HG03469 (cell line): ENCODE results near the gene RPRD1B.

Experiments
- ATAC-seq: cut with Tn5 transposase; IDR thresholded peaks from one replicate; pipeline ENCODE4 v1.9.1; 2021; ENCODE audit warnings: mild to moderate bottlenecking, moderate library complexity, moderate number of reproducible peaks; ENCODE audit not compliant: unreplicated experiment

The RPRD1B gene

GRCh38 chr20:38132910-38133501, 99.5 kb downstream of the RPRD1B start:
- no peak for ATAC-seq

- no peak for ATAC-seq
Measured at GRCh38 chr20:38133680-38134426, 100.3 kb downstream of the RPRD1B start.

- no peak for ATAC-seq
Measured at GRCh38 chr20:38134427-38135270, 101.1 kb downstream of the RPRD1B start.

DNA sequence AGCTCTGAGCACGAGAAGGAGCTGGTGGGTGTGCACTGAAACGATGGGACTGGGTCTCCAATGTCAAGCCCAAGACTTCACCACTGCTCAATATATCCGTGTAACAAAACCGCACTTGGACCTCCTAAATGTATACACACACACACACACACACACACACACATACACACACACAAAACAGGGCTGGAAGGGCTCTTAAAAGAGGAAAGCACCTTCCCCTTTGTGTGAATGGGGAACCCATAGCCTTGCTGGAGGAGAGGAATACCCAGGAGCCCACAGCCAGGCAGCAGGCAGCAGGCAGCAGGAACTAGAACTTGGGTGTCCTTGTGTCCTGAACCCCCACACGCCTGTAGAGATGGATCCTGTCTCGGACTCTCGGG, 101.7 kb downstream of the RPRD1B start:
- ATAC-seq = no peak

DNA sequence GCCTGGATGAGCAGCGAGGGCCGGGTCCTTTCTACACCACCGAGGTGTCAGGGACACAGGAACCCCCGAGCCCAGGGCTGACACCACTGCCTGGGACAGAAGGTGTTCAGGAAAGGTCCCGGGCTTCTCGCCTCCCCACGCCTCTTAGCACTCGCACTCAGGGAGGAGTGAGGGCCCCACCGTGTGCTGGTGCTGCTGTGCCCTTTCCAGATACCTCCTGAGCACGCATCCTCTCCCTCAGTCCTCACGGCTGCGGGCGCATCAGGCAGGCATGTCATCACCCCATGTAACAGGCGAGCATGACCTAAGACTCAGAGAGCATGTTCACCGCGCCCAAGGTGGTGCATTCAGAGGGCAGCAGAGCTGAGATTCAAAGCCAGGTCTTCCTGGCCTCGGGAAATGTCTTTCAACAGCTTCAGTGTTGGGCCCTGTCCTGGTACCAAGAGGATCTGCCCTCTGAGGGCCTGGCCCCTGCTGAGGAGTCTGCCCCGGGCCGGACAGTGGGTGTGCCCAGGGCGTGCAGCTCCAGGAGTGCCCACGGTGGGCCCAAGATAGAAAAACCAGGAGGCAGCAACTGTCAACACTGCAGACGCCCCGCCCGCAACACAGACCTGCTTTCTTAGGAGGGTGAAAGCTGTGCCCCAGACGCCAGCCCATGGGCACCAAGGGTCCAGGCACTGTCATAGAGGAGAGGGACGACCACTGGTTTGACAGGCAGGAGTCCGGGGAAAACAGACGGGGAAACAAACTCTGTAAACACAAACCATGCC, 102.3 kb downstream of the RPRD1B start:
- ATAC-seq = no peak

DNA sequence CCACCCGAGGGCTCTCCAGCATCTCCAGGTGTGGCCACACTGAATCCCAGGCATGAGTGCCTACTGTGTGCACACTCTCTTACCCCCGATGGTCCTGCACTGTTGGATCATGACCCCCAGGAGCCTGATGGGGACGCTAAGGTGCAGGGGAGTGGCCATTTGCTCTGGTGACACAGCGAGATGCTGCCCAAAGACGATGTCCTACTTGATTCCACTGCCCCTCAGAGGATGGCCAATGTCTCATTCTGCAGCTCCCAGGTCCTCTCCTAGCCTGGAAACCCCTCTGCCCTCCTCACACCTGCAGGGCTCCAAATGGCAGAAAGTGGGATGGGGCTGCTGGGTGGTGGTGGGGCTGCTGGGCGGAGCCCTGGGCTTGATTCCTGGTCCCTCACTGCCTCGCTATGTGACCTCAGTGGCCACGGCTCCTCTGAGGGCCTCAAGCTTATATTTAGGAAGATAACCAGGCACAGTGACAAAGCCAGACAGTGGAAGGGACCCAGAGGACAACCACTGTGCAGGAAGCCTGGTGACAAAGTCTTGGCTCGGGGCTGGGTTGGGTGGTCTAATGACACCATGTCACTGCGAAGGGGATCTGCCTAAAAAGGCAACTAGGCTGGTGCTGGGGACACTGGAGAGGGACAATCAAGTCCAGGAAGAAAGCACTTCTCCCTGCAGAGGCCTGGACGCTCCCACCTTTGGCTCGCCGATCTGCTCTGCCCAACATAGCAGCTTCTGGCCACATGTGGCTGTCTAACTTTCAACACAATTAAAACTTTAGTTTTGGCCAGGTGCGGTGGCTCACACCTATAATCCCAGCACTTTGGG, 103.1 kb downstream of the RPRD1B start:
- no peak for ATAC-seq

DNA sequence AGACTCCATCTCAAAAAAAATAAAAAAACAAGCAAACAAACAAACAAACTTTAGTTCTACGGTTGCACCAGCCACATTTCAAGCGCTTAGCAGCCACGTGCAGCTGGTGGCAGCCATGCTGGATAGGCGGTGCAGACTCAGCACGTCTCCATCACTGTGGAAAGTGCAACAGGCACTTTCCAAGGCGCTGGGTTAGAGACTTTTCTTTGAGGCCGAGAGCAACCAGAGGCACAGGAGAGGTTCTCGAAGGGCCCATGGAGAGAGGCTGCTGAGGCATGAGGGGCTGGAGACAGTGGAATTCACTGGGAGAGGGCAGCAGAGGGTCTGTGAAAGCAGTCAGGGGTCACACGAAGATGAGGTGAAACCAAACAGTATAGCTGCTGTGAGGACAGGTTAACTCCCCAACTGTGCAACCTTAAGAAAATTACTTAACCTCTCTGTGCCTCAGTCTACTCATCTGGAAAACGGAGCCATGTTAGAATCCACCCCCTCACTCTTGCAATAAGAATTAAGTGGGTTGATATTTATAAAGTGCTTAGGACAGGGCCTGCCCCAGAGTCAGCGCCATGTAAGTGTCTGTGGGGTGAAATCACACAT, 104.0 kb downstream of the RPRD1B start:
- ATAC-seq = no peak

GRCh38 chr20:38138086-38138778, 104.7 kb downstream of the RPRD1B start:
- ATAC-seq = no peak

DNA sequence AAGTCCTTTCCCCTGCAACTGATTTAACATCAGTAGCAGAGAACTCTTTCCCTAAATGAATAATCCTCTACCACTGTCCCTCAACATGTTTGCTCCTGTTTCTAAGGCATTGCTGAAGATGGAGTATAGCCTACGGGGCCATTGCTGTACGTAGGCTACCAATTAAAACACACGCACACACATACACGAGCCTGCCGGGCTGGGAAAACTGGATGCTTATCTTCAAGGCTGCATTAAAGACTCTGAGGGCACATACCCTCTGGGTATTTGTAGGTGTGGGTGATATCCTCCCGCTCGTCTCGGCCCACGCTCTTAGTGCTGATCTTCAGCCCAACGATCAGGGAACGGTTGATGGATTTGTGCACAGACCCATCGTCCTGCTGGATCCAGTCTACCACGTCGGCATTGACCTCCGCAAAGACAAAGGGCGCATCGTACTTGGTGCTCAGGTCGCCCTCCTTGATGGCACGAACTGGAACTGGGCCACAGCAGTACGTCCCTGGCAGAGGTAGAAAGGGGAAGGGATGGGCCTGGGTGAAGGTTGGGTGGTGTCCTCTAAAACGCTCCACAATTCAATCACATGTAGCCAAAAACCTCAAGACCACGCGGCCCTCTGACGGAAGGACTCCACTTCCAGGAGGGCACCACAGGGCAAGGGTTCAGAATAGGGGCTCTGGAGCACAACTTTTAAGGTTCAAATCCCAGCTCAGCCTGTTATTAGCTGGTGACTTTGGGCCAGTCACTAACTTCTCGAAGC, 105.8 kb downstream of the RPRD1B start:
- ATAC-seq = no peak

GRCh38 chr20:38139977-38140753, 106.6 kb downstream of the RPRD1B start:
- ATAC-seq = no peak

GRCh38 chr20:38141204-38141888, 107.8 kb downstream of the RPRD1B start:
- no peak for ATAC-seq
